Measurements from ENCODE around the gene NFYA.

Gene NFYA

GRCh38 chr6:41072836-41073202 lies at the start of gene NFYA:
TSS of gene NFYA (plus strand) at chr6:41072974. CDS start at chr6:41079090, 6,116 bp downstream.
- H3K27ac ChIP-seq (ENCODE audit: low read length): peak within 1 kb of the TSS; percentile 98
- peaks cover 26% of the 10 kb centered on the region for H3K4me1 ChIP-seq (ENCODE audit: control insufficient read depth, low read depth, low read length)
- H3K27me3 ChIP-seq (ENCODE audit: control insufficient read depth, insufficient read depth, low read length): no peaks in the 10 kb centered on the region
- H3K9me3 ChIP-seq (ENCODE audit: control insufficient read depth, low read depth, low read length): no peaks in the 10 kb centered on the region
- H3K9ac ChIP-seq (ENCODE audit: low read length): peak within 1 kb of the TSS; percentile 95
- peaks cover under 1% of the 10 kb centered on the region for H3K36me3 ChIP-seq (ENCODE audit: control insufficient read depth, low read depth, low read length)
- peak within 1 kb of the TSS; percentile 74 for H3K4me3 ChIP-seq (ENCODE audit: low read length)

GRCh38 chr6:41023114-41023513 lies 49.7 kb upstream of the NFYA start:
- Histone ChIP-seq H3K4me3 (ENCODE audit: low read length) (no peak overlapping the region), H3K27ac (ENCODE audit: low read length) (no peak overlapping the region), H3K9ac (ENCODE audit: low read length) (no peak overlapping the region), H3K36me3 (ENCODE audit: control insufficient read depth, low read depth, low read length) (no peaks in the 10 kb centered on the region), H3K27me3 (ENCODE audit: control insufficient read depth, insufficient read depth, low read length) (no peaks in the 10 kb centered on the region), H3K4me1 (ENCODE audit: control insufficient read depth, low read depth, low read length) (peaks cover 14% of the 10 kb centered on the region), H3K9me3 (ENCODE audit: control insufficient read depth, low read depth, low read length) (no peaks in the 10 kb centered on the region)

- no peaks in the 10 kb centered on the region for H3K36me3 ChIP-seq (ENCODE audit: control insufficient read depth, low read depth, low read length)
- H3K27me3 ChIP-seq (ENCODE audit: control insufficient read depth, insufficient read depth, low read length): no peaks in the 10 kb centered on the region
- H3K4me1 ChIP-seq (ENCODE audit: control insufficient read depth, low read depth, low read length): peaks cover 24% of the 10 kb centered on the region
- H3K9me3 ChIP-seq (ENCODE audit: control insufficient read depth, low read depth, low read length): no peaks in the 10 kb centered on the region
- no peak overlapping the region for H3K4me3 ChIP-seq (ENCODE audit: low read length)
- no peak overlapping the region for H3K9ac ChIP-seq (ENCODE audit: low read length)
- H3K27ac ChIP-seq (ENCODE audit: low read length): no peak overlapping the region
Observed at GRCh38 chr6:41025966-41026530, 46.7 kb upstream of the NFYA start.

- no peaks in the 10 kb centered on the region for H3K36me3 ChIP-seq (ENCODE audit: control insufficient read depth, low read depth, low read length)
- H3K9me3 ChIP-seq (ENCODE audit: control insufficient read depth, low read depth, low read length): no peaks in the 10 kb centered on the region
- no peaks in the 10 kb centered on the region for H3K27me3 ChIP-seq (ENCODE audit: control insufficient read depth, insufficient read depth, low read length)
- H3K4me1 ChIP-seq (ENCODE audit: control insufficient read depth, low read depth, low read length): peaks cover 24% of the 10 kb centered on the region
- H3K27ac ChIP-seq (ENCODE audit: low read length): peak overlapping the region; percentile 16
- peak overlapping the region; percentile 65 for H3K9ac ChIP-seq (ENCODE audit: low read length)
- peak overlapping the region; percentile 72 for H3K4me3 ChIP-seq (ENCODE audit: low read length)
Observed at GRCh38 chr6:41027241-41027640, 45.5 kb upstream of the NFYA start.

GRCh38 chr6:41027799-41028560 lies 44.8 kb upstream of the NFYA start:
- H3K4me3 ChIP-seq (ENCODE audit: low read length): peak overlapping the region; percentile 72
- peak overlapping the region; percentile 65 for H3K9ac ChIP-seq (ENCODE audit: low read length)
- H3K9me3 ChIP-seq (ENCODE audit: control insufficient read depth, low read depth, low read length): no peaks in the 10 kb centered on the region
- no peaks in the 10 kb centered on the region for H3K36me3 ChIP-seq (ENCODE audit: control insufficient read depth, low read depth, low read length)
- H3K27ac ChIP-seq (ENCODE audit: low read length): no peak overlapping the region
- no peaks in the 10 kb centered on the region for H3K27me3 ChIP-seq (ENCODE audit: control insufficient read depth, insufficient read depth, low read length)
- peaks cover 24% of the 10 kb centered on the region for H3K4me1 ChIP-seq (ENCODE audit: control insufficient read depth, low read depth, low read length)

- Histone ChIP-seq H3K36me3 (ENCODE audit: control insufficient read depth, low read depth, low read length) (no peaks in the 10 kb centered on the region), H3K9ac (ENCODE audit: low read length) (peak overlapping the region; percentile 65), H3K27me3 (ENCODE audit: control insufficient read depth, insufficient read depth, low read length) (no peaks in the 10 kb centered on the region), H3K4me3 (ENCODE audit: low read length) (peak overlapping the region; percentile 72), H3K27ac (ENCODE audit: low read length) (no peak overlapping the region), H3K4me1 (ENCODE audit: control insufficient read depth, low read depth, low read length) (peaks cover 24% of the 10 kb centered on the region), H3K9me3 (ENCODE audit: control insufficient read depth, low read depth, low read length) (no peaks in the 10 kb centered on the region)
Observed at GRCh38 chr6:41028561-41029412, 44.0 kb upstream of the NFYA start.

- Histone ChIP-seq H3K9me3 (ENCODE audit: control insufficient read depth, low read depth, low read length) (no peaks in the 10 kb centered on the region), H3K4me1 (ENCODE audit: control insufficient read depth, low read depth, low read length) (peaks cover 10% of the 10 kb centered on the region), H3K9ac (ENCODE audit: low read length) (no peak overlapping the region), H3K4me3 (ENCODE audit: low read length) (no peak overlapping the region), H3K27ac (ENCODE audit: low read length) (no peak overlapping the region), H3K27me3 (ENCODE audit: control insufficient read depth, insufficient read depth, low read length) (no peaks in the 10 kb centered on the region), H3K36me3 (ENCODE audit: control insufficient read depth, low read depth, low read length) (no peaks in the 10 kb centered on the region)
Observed at GRCh38 chr6:41032830-41033229, 39.9 kb upstream of the NFYA start.

GRCh38 chr6:41033776-41034175 lies 39.0 kb upstream of the NFYA start:
- no peak overlapping the region for H3K27ac ChIP-seq (ENCODE audit: low read length)
- peaks cover 5% of the 10 kb centered on the region for H3K4me1 ChIP-seq (ENCODE audit: control insufficient read depth, low read depth, low read length)
- H3K4me3 ChIP-seq (ENCODE audit: low read length): no peak overlapping the region
- no peak overlapping the region for H3K9ac ChIP-seq (ENCODE audit: low read length)
- H3K27me3 ChIP-seq (ENCODE audit: control insufficient read depth, insufficient read depth, low read length): no peaks in the 10 kb centered on the region
- no peaks in the 10 kb centered on the region for H3K36me3 ChIP-seq (ENCODE audit: control insufficient read depth, low read depth, low read length)
- H3K9me3 ChIP-seq (ENCODE audit: control insufficient read depth, low read depth, low read length): no peaks in the 10 kb centered on the region

- no peak overlapping the region for H3K27ac ChIP-seq (ENCODE audit: low read length)
- no peak overlapping the region for H3K9ac ChIP-seq (ENCODE audit: low read length)
- no peaks in the 10 kb centered on the region for H3K36me3 ChIP-seq (ENCODE audit: control insufficient read depth, low read depth, low read length)
- H3K27me3 ChIP-seq (ENCODE audit: control insufficient read depth, insufficient read depth, low read length): no peaks in the 10 kb centered on the region
- H3K9me3 ChIP-seq (ENCODE audit: control insufficient read depth, low read depth, low read length): no peaks in the 10 kb centered on the region
- H3K4me1 ChIP-seq (ENCODE audit: control insufficient read depth, low read depth, low read length): peaks cover 3% of the 10 kb centered on the region
- no peak overlapping the region for H3K4me3 ChIP-seq (ENCODE audit: low read length)
Observed at GRCh38 chr6:41036186-41036585, 36.6 kb upstream of the NFYA start.

GRCh38 chr6:41036601-41037000 lies 36.2 kb upstream of the NFYA start:
- Histone ChIP-seq H3K27ac (ENCODE audit: low read length) (no peak overlapping the region), H3K9me3 (ENCODE audit: control insufficient read depth, low read depth, low read length) (no peaks in the 10 kb centered on the region), H3K27me3 (ENCODE audit: control insufficient read depth, insufficient read depth, low read length) (no peaks in the 10 kb centered on the region), H3K4me1 (ENCODE audit: control insufficient read depth, low read depth, low read length) (peaks cover 3% of the 10 kb centered on the region), H3K4me3 (ENCODE audit: low read length) (no peak overlapping the region), H3K9ac (ENCODE audit: low read length) (no peak overlapping the region), H3K36me3 (ENCODE audit: control insufficient read depth, low read depth, low read length) (no peaks in the 10 kb centered on the region)

- H3K9me3 ChIP-seq (ENCODE audit: control insufficient read depth, low read depth, low read length): no peaks in the 10 kb centered on the region
- H3K36me3 ChIP-seq (ENCODE audit: control insufficient read depth, low read depth, low read length): no peaks in the 10 kb centered on the region
- H3K27ac ChIP-seq (ENCODE audit: low read length): no peak overlapping the region
- H3K4me3 ChIP-seq (ENCODE audit: low read length): no peak overlapping the region
- no peaks in the 10 kb centered on the region for H3K27me3 ChIP-seq (ENCODE audit: control insufficient read depth, insufficient read depth, low read length)
- H3K9ac ChIP-seq (ENCODE audit: low read length): no peak overlapping the region
- H3K4me1 ChIP-seq (ENCODE audit: control insufficient read depth, low read depth, low read length): peaks cover 3% of the 10 kb centered on the region
Observed at GRCh38 chr6:41037107-41037900, 35.5 kb upstream of the NFYA start.

Measured in iPS-18a (cell line).